Tongue (tissue), 2 donors: Measurements from ENCODE around the gene FGD6. TPM values are rescaled to one million over a fixed set of nuclear protein-coding genes. Genes with fewer than 3 reads are reported as not detected.
A peak's percentile ranks its signal among the peaks of the same experiment; 100 is the strongest.
"Not testable (repeated sequence)": the region's sequence is repeated elsewhere in the genome, so short reads cannot be mapped to it uniquely, and the experiment has no call there.

Experiments
- DNase-seq: peaks from one replicate; pipeline ENCODE4 v3.0.0-alpha.2; 2015
- total RNA-seq: library from RNA; depleted of rRNA; stranded (reverse); fragments of >200 nt; gene quantifications from one replicate; pipeline ENCODE4 v1.2.3, GENCODE V29; 2014

The FGD6 gene
- total RNA-seq, 1 donor from 2014 or later, result 21.4 TPM

GRCh38 chr12:95204141-95204866 is 13.0 kb downstream of the FGD6 start:
- peak; percentile 26 for DNase-seq

DNA sequence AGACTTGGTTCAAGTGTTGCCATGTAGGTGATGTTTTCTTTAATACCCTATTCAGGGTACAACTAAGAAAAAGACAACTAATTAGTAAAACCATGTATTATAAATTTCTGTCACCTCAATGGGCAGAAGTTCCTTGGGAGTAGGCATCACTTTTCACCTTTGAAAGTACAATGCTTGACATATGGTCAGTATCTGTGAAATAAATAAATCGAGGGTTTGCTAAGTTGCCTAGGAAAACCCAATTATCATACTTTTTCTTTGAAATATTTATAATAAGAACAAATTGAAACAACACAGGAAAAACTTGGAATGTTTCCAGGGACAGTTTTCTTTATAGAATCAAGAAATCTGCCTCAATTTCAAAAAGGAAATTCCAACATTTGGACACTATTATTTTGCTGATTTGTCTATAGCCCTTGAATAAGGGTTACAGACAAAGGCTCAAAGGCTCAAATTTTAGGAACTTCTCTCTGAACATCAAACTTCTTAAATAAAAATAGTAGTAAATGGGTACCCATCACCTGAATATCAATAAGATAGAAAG is 13.7 kb downstream of the FGD6 start:
- DNase-seq, result no peak

GRCh38 chr12:95202691-95203486 is 14.4 kb downstream of the FGD6 start:
- DNase-seq, result no peak

GRCh38 chr12:95201056-95201670 is 16.1 kb downstream of the FGD6 start:
- no peak for DNase-seq

DNA sequence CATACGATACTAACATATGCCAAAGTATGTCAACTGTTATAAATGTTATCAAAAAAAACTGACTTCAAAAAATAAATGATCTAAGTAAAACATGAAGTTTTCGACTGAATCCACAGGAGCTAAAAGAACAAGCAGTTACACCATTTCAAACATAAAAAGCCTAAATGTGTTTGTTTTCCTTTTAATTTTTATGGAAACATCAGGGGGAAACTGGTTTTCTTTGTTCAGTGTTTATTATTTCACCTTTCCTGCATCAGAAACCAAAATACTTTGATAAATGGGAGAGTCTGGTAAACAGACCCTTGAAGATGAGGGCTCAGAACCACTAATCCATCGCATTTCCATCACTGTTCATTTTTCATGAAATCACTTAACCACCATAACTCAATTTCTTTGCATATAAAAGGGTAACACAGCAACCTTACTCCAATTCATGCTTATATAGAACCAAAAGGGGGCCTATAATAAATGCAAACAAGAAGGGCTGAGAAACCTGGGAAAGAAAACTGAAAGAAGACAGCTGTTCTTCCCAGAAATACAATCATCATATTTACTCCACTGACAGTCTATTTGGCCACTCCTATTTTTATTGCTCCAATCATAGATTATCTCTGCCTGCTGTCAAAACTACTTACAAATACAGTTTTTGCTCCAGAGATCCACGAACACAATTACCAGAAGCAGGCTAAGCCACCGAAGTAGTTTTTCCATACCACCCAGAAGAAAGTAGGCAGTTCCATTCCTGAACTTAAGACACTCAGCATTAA is 17.0 kb downstream of the FGD6 start:
- DNase-seq, result peak; percentile 43

- DNase-seq, result no peak
Measured at GRCh38 chr12:95198914-95199313, 18.4 kb downstream of the FGD6 start.

- no peak for DNase-seq
Measured at GRCh38 chr12:95197636-95198035, 19.6 kb downstream of the FGD6 start.

GRCh38 chr12:95196875-95197569 is 20.2 kb downstream of the FGD6 start:
- DNase-seq, result not testable (repeated sequence)

- DNase-seq, result no peak
Measured at GRCh38 chr12:95195122-95195521, 22.1 kb downstream of the FGD6 start.

DNA sequence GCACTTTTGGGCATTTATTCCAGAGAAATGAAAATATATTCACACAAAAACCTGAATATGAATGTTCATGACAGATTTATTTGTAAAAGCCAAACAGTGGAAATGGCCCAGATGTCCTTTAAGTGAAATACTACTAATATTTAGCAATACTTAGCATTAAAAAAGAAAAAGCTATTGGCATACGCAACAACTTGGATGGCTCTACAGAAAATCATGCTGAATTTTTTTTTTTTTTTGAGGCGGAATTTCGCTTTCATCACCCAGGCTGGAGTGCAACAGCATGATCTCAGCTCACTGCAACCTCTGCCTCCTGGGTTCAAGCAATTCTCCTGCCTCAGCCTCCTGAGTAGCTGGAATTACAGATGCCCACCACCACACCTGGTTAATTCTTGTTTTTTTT is 24.1 kb downstream of the FGD6 start:
- DNase-seq, result no peak

- no peak for DNase-seq
Measured at GRCh38 chr12:95192271-95192670, 25.0 kb downstream of the FGD6 start.

DNA sequence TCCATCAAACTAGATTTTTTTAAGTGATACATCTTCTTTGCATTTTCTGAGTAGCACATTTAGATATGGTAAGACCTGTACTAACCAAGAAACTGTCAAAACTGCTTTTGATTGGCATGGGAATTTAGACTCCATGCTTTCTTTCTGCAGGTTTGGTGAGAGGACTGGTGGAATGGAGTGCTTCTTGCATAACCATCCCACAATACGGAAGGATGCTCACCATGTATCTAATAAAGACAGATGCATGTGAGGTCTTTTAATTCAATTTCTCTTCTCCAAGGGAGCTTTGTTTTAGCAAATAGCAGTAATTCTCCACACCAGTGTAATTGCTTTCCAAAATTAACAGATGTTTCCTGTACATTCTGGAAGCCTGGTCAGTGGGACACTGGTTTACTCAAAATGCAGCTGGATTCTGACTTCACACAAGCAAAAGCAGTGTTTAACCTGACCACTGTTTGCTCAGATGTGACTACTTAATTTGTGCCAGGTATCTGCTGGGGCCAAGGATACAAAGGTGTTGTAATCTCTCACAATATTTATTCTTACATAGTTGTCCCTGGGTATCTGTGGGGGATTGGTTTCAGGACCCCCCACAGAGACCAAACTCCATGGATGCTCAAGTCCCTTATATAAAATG is 26.1 kb downstream of the FGD6 start:
- no peak for DNase-seq

- DNase-seq, result no peak
Measured at GRCh38 chr12:95187865-95188415, 29.3 kb downstream of the FGD6 start.

GRCh38 chr12:95185854-95186253 is 31.4 kb downstream of the FGD6 start:
- DNase-seq, result no peak

- no peak for DNase-seq
Measured at GRCh38 chr12:95185072-95185471, 32.2 kb downstream of the FGD6 start.

DNA sequence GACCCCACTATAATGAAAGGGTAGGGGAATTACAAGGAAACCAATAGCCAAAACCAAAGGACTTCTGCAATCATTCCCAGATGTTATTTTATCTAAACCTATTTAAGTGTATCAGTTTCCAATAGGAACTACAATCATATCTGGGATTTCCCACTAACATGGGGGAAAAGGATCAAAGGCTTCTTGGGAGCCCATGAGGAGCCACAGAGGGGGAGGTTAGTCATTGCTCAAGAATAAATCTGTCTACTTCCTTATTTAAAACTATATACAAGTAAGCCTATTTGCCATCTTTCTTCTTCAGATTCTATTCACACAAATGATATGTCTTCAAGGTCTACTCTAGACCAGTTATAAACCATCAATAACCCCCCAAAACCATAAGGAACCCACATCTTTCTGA is 33.1 kb downstream of the FGD6 start:
- DNase-seq, result no peak

GRCh38 chr12:95182868-95183415 is 34.3 kb downstream of the FGD6 start:
- no peak for DNase-seq

GRCh38 chr12:95181103-95181502 is 36.2 kb downstream of the FGD6 start:
- DNase-seq, result no peak

- DNase-seq, result no peak
Measured at GRCh38 chr12:95179011-95179410, 38.3 kb downstream of the FGD6 start.

GRCh38 chr12:95178136-95178535 is 39.1 kb downstream of the FGD6 start:
- no peak for DNase-seq
